HL-60 (cell line): ENCODE measurements around the gene STK32B.

Experiments
- POLR2AphosphoS5 ChIP-seq: IDR thresholded peaks from 2 replicates; pipeline ENCODE4 v1.6.1; 2012; ENCODE audit warnings: low read depth
- TF ChIP-seq, protein P1 (sequence below): IDR thresholded peaks from one replicate; pipeline ENCODE4 v1.5.1; 2011; ENCODE audit warnings: low read length, control low read depth, inconsistent platforms; ENCODE audit not compliant: insufficient read depth

DNA sequence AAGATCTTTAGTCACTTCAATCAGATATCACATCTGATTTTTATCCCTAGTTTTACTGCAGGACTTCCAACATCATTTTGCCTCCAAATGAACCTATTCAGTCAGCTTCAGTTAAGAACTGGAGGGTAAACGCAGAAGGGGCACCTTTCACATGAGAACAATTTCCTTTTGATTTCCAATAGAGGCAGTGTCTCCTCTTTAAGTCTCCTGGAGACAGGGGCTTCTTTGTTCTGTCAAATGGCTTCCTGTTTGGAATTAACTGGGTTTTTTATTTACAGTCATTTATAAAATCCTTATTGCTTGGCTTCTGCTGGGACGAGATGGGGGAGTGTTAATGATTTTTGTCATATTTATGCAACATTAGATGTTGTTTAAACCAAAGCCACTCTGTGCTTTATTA is 164.0 kb downstream of the STK32B start:
- TF ChIP-seq, protein P1, sequence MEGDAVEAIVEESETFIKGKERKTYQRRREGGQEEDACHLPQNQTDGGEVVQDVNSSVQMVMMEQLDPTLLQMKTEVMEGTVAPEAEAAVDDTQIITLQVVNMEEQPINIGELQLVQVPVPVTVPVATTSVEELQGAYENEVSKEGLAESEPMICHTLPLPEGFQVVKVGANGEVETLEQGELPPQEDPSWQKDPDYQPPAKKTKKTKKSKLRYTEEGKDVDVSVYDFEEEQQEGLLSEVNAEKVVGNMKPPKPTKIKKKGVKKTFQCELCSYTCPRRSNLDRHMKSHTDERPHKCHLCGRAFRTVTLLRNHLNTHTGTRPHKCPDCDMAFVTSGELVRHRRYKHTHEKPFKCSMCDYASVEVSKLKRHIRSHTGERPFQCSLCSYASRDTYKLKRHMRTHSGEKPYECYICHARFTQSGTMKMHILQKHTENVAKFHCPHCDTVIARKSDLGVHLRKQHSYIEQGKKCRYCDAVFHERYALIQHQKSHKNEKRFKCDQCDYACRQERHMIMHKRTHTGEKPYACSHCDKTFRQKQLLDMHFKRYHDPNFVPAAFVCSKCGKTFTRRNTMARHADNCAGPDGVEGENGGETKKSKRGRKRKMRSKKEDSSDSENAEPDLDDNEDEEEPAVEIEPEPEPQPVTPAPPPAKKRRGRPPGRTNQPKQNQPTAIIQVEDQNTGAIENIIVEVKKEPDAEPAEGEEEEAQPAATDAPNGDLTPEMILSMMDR: no peak
- no peak for TF ChIP-seq POLR2AphosphoS5
